ENCODE data around the gene KRT81. TPM values are rescaled to one million over a fixed set of nuclear protein-coding genes. Genes with fewer than 3 reads are reported as not detected.

The KRT81 gene
- total RNA-seq, 1 donor from 2014 or later, result not detected

DNA sequence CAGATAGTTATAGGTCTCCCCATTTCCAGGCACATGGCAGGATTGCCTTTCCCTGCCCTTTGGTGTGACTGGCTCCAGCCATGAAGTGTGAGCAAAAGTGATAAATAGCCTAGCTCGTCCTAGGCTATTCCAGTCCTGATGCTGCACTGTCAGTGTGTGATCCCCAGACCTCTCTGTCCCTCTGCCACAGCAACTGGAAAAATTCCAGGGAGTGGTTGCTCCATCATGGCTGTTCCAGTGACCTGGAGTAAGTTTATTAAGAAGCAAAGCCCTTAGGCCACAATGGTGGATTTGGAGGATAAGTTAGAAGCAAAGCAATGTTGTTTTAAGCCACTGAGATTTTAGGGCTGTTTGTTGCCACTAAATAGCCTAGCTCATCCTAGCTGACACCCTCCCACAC is 39.7 kb upstream of the KRT81 start:
- Mint-ChIP-seq H3K4me3 (ENCODE audit: unreplicated experiment) (no peak overlapping the region), H3K36me3 (ENCODE audit: low read depth, unreplicated experiment) (no peaks in the 10 kb centered on the region), H3K4me1 (ENCODE audit: unreplicated experiment) (peaks cover 3% of the 10 kb centered on the region), H3K9me3 (ENCODE audit: unreplicated experiment) (no peaks in the 10 kb centered on the region), H3K27me3 (ENCODE audit: unreplicated experiment) (no peaks in the 10 kb centered on the region), H3K27ac (ENCODE audit: unreplicated experiment) (no peak overlapping the region)
- TF ChIP-seq CTCF (IDR thresholded peaks at IDR 0.05; ENCODE audit: unreplicated experiment), result no peak
- no peak for DNase-seq (ENCODE audit: low spot score)

DNA sequence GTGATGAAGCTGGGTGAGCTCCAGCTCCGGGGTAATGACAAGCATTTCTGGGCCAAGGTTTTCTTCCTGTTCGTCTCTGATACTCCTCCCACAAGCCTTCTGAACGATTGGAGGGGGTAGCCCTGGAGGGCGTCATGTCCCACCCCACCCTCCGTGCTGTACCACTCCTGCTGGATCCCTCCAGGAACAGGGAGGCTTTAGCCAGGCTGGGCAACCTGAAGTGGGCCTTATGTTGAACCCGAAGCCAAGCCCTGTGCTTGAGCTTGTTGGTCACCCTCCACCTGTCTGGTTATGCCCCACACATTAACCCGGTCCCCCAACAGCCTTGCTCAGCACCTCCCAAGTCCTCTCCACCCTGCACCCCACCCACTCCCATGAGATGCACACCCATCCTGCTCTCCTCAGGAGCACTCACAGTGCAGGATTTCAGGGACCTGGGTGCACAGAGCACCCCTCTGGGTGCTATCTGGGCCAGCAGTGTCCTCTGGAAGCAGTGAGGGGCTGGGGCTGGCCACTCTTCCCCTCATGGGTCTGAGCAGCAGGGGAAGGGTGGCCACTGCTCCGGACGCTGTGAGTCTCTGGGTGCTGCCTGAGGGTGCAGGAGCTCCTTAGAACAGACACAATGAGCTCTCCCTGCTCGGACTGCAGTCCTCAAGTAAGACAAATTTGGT is 36.6 kb upstream of the KRT81 start:
- TF ChIP-seq CTCF (IDR thresholded peaks at IDR 0.05; ENCODE audit: unreplicated experiment), result no peak
- no peak for DNase-seq (ENCODE audit: low spot score)
- no peak overlapping the region for H3K27ac Mint-ChIP-seq (ENCODE audit: unreplicated experiment)
- H3K27me3 Mint-ChIP-seq (ENCODE audit: unreplicated experiment), result peaks cover 3% of the 10 kb centered on the region
- H3K4me1 Mint-ChIP-seq (ENCODE audit: unreplicated experiment), result no peaks in the 10 kb centered on the region
- no peak overlapping the region for H3K4me3 Mint-ChIP-seq (ENCODE audit: unreplicated experiment)
- no peaks in the 10 kb centered on the region for H3K9me3 Mint-ChIP-seq (ENCODE audit: unreplicated experiment)
- no peaks in the 10 kb centered on the region for H3K36me3 Mint-ChIP-seq (ENCODE audit: low read depth, unreplicated experiment)

DNA sequence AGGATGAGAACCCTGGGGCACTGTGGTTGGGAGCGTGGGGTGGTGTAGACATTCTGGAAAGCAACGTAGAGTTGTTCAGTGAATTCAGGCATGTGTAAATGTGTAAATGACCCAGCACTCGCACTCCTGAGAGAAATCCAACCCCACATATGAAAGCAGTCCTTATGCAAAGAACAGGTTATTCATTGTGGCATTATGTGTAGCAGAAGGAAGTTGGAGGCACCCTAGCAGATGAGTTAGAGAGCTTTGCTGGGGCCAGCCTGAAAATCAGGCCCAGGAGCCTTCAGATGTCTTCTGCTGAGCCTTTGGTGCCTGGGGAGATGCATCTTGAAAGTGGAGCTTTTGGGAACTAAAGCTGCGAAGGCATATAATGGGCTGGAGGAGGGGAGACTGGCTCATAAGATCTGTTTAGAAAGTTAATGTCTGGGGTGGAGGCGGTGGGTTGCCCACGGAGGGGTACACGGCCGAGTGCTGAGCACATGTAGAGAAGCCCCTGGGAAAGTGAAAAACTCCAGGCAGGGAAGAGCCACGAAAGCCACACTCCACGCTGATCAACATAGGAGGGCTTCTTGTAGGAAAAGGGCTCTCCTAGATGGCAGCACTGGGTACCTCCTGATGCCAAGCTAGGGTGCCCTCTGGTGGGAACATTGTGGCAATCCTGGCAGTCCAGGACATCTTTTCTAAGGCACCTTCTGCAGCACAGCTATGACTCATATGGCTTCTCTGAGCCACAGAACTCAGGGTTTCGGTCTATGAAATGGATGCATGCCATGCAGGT is 35.9 kb upstream of the KRT81 start:
- no peak overlapping the region for H3K27ac Mint-ChIP-seq (ENCODE audit: unreplicated experiment)
- peak; percentile 76 for DNase-seq (ENCODE audit: low spot score)
- no peaks in the 10 kb centered on the region for H3K4me1 Mint-ChIP-seq (ENCODE audit: unreplicated experiment)
- no peak overlapping the region for H3K4me3 Mint-ChIP-seq (ENCODE audit: unreplicated experiment)
- no peaks in the 10 kb centered on the region for H3K9me3 Mint-ChIP-seq (ENCODE audit: unreplicated experiment)
- H3K36me3 Mint-ChIP-seq (ENCODE audit: low read depth, unreplicated experiment), result no peaks in the 10 kb centered on the region
- H3K27me3 Mint-ChIP-seq (ENCODE audit: unreplicated experiment), result peaks cover 6% of the 10 kb centered on the region
- TF ChIP-seq CTCF (IDR thresholded peaks at IDR 0.05; ENCODE audit: unreplicated experiment), result peak; percentile 49

GRCh38 chr12:52324153-52324444 is 32.8 kb upstream of the KRT81 start:
- Mint-ChIP-seq H3K27me3 (ENCODE audit: unreplicated experiment) (peaks cover 10% of the 10 kb centered on the region), H3K4me1 (ENCODE audit: unreplicated experiment) (no peaks in the 10 kb centered on the region), H3K9me3 (ENCODE audit: unreplicated experiment) (no peaks in the 10 kb centered on the region), H3K36me3 (ENCODE audit: low read depth, unreplicated experiment) (no peaks in the 10 kb centered on the region), H3K4me3 (ENCODE audit: unreplicated experiment) (no peak overlapping the region), H3K27ac (ENCODE audit: unreplicated experiment) (no peak overlapping the region)
- TF ChIP-seq CTCF (IDR thresholded peaks at IDR 0.05; ENCODE audit: unreplicated experiment), result no peak
- no peak for DNase-seq (ENCODE audit: low spot score)
